ENCODE measurements around the gene BPIFB6. TPM values are rescaled to one million over a fixed set of nuclear protein-coding genes. Genes with fewer than 3 reads are reported as not detected.

Gene BPIFB6
- total RNA-seq, 1 experiment from 2014 or later, result not detected

GRCh38 chr20:33091693-33092092 is 60.2 kb downstream of the BPIFB6 start:
- Histone ChIP-seq H3K4me3 (no peak overlapping the region), H3K4me1 (replicated peaks; ENCODE audit: insufficient read depth) (no peaks in the 10 kb centered on the region), H4K20me1 (ENCODE audit: insufficient read depth) (no peaks in the 10 kb centered on the region), H3K79me2 (ENCODE audit: low read depth) (no peaks in the 10 kb centered on the region), H3K27ac (no peak overlapping the region), H3K4me2 (no peak overlapping the region), H3K36me3 (ENCODE audit: low read depth) (no peaks in the 10 kb centered on the region), H3K9me2 (ENCODE audit: insufficient read depth) (no peaks in the 10 kb centered on the region), H3F3A (ENCODE audit: insufficient read depth, low read depth) (no peaks in the 10 kb centered on the region), H2AFZ (no peak overlapping the region), H3K9me3 (ENCODE audit: insufficient read depth, low read depth) (no peaks in the 10 kb centered on the region), H3K27me3 (ENCODE audit: insufficient read depth, low read depth) (peaks cover 41% of the 10 kb centered on the region)
- POLR2A ChIA-PET (ENCODE audit: unreplicated experiment), result no interaction called here
- CTCF ChIA-PET, result no interaction called here
- BruUV-seq (replicated peaks), result no TSS peak
- DNase-seq, result no peak
- intact Hi-C loops (cut with micrococcal nuclease; ENCODE audit: unreplicated experiment), result no loop called here
- TF ChIP-seq EZH2 (IDR thresholded peaks at IDR 0.05; ENCODE audit: low read depth), result no peak
- TF ChIP-seq CTCF (conservative IDR thresholded peaks at IDR 0.05), result no peak

GRCh38 chr20:33092361-33092760 is 60.9 kb downstream of the BPIFB6 start:
- Histone ChIP-seq H3K4me1 (replicated peaks; ENCODE audit: insufficient read depth) (no peaks in the 10 kb centered on the region), H3K27me3 (ENCODE audit: insufficient read depth, low read depth) (peaks cover 34% of the 10 kb centered on the region), H3K4me3 (no peak overlapping the region), H3K4me2 (no peak overlapping the region), H3F3A (ENCODE audit: insufficient read depth, low read depth) (no peaks in the 10 kb centered on the region), H3K27ac (no peak overlapping the region), H3K79me2 (ENCODE audit: low read depth) (no peaks in the 10 kb centered on the region), H3K36me3 (ENCODE audit: low read depth) (no peaks in the 10 kb centered on the region), H4K20me1 (ENCODE audit: insufficient read depth) (no peaks in the 10 kb centered on the region), H3K9me2 (ENCODE audit: insufficient read depth) (no peaks in the 10 kb centered on the region), H2AFZ (no peak overlapping the region), H3K9me3 (ENCODE audit: insufficient read depth, low read depth) (no peaks in the 10 kb centered on the region)
- TF ChIP-seq CTCF (conservative IDR thresholded peaks at IDR 0.05), result no peak
- DNase-seq, result no peak
- intact Hi-C loops (cut with micrococcal nuclease; ENCODE audit: unreplicated experiment), result no loop called here
- ChIA-PET CTCF (no interaction called here), POLR2A (ENCODE audit: unreplicated experiment) (interaction anchor here (0.6 kb wide), 1 partner anchor 1041 kb away, joined by 5 read pairs; no protein-coding TSS in a partner anchor)
- BruUV-seq (replicated peaks), result no TSS peak

GRCh38 chr20:33093074-33093473 is 61.6 kb downstream of the BPIFB6 start:
- TF ChIP-seq CTCF (conservative IDR thresholded peaks at IDR 0.05) (no peak), EZH2 (IDR thresholded peaks at IDR 0.05; ENCODE audit: low read depth) (no peak)
- CTCF ChIA-PET, result no interaction called here
- no peak overlapping the region for H3K27ac ChIP-seq
- H3K36me3 ChIP-seq (ENCODE audit: low read depth), result no peaks in the 10 kb centered on the region
- no peak overlapping the region for H2AFZ ChIP-seq
- no peak for DNase-seq
- intact Hi-C loops (cut with micrococcal nuclease; ENCODE audit: unreplicated experiment), result no loop called here
- H3K79me2 ChIP-seq (ENCODE audit: low read depth), result no peaks in the 10 kb centered on the region
- BruUV-seq (replicated peaks), result no TSS peak
- no peaks in the 10 kb centered on the region for H3K9me3 ChIP-seq (ENCODE audit: insufficient read depth, low read depth)
- no peaks in the 10 kb centered on the region for H3K9me2 ChIP-seq (ENCODE audit: insufficient read depth)
- no peaks in the 10 kb centered on the region for H3F3A ChIP-seq (ENCODE audit: insufficient read depth, low read depth)
- H3K4me2 ChIP-seq, result no peak overlapping the region
- no peaks in the 10 kb centered on the region for H4K20me1 ChIP-seq (ENCODE audit: insufficient read depth)
- POLR2A ChIA-PET (ENCODE audit: unreplicated experiment), result no interaction called here
- no peaks in the 10 kb centered on the region for H3K4me1 ChIP-seq (replicated peaks; ENCODE audit: insufficient read depth)
- no peak overlapping the region for H3K4me3 ChIP-seq
- H3K27me3 ChIP-seq (ENCODE audit: insufficient read depth, low read depth), result peaks cover 27% of the 10 kb centered on the region
